ENCODE data around the gene COL3A1.

COL3A1 gene

DNA sequence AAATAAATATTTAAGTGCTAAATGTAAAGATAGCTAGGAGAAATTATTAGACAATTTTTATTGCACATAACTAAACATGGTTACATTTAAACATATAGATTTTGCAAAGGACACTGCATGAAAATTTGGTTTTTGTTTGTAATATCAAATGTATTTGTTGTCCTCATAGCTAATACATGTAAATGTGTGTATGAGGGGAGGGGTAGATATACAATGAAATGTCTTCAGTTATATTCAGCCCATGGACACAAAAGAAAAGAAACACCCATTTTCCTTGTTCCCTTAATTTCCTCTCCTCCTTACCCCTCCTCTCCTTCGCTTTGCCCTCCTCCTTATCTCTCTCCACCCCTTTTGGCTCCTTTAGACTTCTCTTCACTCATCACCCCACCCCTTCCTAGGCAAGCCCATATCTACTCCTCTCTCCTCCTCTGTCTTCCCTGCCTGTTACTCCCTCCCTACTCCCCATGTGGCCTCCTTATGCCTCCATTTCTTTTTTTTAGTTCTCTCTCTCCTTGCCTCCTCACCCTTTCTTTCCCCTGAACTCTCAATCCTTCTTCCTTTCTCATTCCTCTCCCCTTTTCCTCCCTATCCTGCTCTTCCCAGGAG lies 1.4 kb downstream of the COL3A1 start:
- DNase-seq (ENCODE audit: low read depth) = peak; percentile 97

GRCh38 chr2:188976545-188977268 lies 2.5 kb downstream of the COL3A1 start:
- peak; percentile 73 for DNase-seq (ENCODE audit: low read depth)

- DNase-seq (ENCODE audit: low read depth) = no peak
These were observed 3.1 kb downstream of the COL3A1 start for GRCh38 chr2:188977317-188977716.

- DNase-seq (ENCODE audit: low read depth) = peak; percentile 66
These were observed 4.3 kb downstream of the COL3A1 start for GRCh38 chr2:188978291-188979081.

DNA sequence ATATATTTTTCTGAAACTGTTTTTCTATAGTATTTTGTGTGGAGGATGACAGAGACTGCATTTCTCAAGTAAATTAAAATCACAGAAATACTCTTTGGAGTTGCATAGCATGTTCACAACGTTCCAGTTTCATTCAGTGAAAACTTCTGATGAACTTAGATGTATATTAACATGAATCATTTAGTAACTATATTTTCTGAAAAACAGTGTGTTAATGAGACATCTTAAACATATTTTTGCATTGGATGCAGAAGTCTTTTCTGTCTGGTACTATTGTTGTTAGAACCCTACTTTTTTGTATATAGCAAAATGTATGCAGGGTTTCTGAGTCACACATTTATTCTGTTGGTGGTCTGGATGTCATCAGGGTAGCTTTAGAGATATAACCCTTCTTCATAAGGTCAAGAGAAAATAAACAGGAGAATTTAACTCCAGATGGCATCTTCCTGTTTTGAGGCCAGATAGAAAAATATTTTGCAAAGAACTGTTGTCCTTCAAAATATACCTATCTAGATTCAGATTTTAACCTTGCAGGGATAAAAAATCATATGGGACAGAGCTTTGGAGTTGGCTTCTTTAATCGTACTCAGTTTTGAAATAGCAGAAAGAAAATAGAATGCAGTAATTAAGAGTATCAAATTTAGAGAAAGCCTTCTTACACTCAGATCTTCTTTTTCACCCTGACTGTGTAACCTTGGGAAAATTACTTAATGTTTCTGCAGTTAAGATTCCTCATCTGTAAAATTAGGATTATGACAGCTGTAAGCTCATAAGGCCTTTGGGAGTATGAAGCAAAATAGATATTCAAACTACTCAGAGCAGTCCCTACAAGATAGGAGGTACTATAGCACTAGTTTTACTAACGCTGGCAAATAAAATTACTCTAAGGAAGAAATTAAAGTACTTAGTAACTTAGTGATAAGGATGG lies 5.3 kb downstream of the COL3A1 start:
- DNase-seq (ENCODE audit: low read depth) = no peak

GRCh38 chr2:188983427-188984064 lies 9.4 kb downstream of the COL3A1 start:
- no peak for DNase-seq (ENCODE audit: low read depth)

DNA sequence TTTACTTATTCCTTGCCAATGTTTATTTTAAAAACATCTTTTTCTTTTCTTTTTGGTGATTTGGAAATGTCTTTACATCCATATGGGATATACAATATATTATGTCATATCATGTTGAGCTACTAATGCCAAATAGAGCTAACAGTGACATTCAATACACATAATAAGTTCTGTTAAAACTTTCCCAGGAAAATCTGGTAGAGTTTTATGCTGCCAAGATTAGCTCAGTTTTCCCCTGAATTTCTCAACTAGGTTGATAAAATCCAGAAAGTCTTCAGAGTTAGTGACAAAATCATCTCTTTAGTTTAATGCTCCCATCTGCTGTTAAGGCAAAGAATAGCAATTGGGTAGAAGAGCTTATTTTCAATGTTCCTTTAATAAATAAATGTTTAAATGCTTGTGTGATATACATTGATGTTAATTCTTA lies 9.9 kb downstream of the COL3A1 start:
- peak; percentile 65 for DNase-seq (ENCODE audit: low read depth)

DNA sequence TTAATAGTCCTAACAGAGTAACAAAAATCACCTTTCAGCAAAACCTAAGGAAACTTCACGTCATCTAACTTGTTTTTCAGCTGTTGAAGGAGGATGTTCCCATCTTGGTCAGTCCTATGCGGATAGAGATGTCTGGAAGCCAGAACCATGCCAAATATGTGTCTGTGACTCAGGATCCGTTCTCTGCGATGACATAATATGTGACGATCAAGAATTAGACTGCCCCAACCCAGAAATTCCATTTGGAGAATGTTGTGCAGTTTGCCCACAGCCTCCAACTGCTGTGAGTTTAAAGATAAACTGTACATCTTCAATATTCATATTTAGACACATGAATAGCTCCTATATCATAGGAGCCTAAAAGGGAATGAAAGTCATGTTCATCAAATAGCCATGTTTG lies 10.5 kb downstream of the COL3A1 start:
- peak; percentile 81 for DNase-seq (ENCODE audit: low read depth)

GRCh38 chr2:188986839-188987238 lies 12.7 kb downstream of the COL3A1 start:
- no peak for DNase-seq (ENCODE audit: low read depth)

GRCh38 chr2:188993247-188993646 lies 19.1 kb downstream of the COL3A1 start:
- DNase-seq (ENCODE audit: low read depth) = no peak

DNA sequence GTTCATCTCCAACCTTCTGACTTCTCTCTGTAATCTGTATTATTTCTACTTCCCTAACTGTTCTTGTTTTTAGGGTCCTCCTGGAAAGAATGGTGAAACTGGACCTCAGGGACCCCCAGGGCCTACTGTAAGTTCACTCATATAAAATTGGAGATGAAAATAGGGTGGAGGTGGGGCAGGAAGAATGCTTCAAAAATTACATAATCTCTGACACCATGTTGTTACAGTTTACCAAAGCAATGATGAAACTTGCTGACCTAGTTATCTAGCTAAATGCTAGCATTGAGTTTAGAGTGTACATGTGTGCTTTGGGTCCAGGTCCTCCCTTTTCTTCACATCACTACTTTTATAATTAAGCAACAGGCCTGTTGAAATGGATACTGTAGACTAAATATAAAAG lies 23.1 kb downstream of the COL3A1 start:
- DNase-seq (ENCODE audit: low read depth) = no peak

GRCh38 chr2:189000221-189000620 lies 26.0 kb downstream of the COL3A1 start:
- DNase-seq (ENCODE audit: low read depth) = no peak

- no peak for DNase-seq (ENCODE audit: low read depth)
These were observed 27.9 kb downstream of the COL3A1 start for GRCh38 chr2:189002079-189002478.

DNA sequence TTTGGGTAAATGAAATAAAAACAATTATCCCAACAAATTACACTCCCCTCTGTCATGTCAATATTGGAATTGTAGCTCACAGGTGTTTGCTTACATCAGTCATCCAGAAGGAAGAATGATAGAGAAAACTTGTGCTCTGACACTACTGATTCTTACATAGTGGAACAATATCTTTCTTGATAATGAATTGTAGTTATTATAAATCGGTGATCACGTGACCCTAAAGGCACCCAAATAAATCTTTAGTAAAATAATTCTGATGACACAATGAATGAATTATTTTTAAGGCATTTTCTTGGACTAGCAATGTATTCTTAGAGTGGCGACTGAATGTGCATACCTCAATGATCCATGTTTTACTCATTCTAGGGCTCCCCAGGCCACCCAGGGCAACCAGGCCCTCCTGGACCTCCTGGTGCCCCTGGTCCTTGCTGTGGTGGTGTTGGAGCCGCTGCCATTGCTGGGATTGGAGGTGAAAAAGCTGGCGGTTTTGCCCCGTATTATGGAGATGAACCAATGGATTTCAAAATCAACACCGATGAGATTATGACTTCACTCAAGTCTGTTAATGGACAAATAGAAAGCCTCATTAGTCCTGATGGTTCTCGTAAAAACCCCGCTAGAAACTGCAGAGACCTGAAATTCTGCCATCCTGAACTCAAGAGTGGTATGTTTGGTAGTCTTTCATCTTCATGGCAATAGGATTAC lies 34.5 kb downstream of the COL3A1 start:
- DNase-seq (ENCODE audit: low read depth) = no peak

DNA sequence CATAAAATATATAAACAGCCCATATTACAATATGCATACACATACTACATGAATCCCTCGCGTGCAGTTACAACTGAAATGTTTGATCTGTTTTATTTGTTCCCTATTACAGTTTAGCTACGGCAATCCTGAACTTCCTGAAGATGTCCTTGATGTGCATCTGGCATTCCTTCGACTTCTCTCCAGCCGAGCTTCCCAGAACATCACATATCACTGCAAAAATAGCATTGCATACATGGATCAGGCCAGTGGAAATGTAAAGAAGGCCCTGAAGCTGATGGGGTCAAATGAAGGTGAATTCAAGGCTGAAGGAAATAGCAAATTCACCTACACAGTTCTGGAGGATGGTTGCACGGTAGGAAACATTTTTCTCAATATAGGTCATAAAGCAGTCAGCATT lies 36.4 kb downstream of the COL3A1 start:
- no peak for DNase-seq (ENCODE audit: low read depth)

DNA sequence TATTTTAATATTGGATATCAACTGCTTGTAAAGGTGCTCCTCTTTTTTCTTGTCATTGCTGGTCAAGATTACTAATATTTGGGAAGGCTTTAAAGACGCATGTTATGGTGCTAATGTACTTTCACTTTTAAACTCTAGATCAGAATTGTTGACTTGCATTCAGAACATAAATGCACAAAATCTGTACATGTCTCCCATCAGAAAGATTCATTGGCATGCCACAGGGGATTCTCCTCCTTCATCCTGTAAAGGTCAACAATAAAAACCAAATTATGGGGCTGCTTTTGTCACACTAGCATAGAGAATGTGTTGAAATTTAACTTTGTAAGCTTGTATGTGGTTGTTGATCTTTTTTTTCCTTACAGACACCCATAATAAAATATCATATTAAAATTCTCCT lies 38.2 kb downstream of the COL3A1 start:
- no peak for DNase-seq (ENCODE audit: low read depth)

DNA sequence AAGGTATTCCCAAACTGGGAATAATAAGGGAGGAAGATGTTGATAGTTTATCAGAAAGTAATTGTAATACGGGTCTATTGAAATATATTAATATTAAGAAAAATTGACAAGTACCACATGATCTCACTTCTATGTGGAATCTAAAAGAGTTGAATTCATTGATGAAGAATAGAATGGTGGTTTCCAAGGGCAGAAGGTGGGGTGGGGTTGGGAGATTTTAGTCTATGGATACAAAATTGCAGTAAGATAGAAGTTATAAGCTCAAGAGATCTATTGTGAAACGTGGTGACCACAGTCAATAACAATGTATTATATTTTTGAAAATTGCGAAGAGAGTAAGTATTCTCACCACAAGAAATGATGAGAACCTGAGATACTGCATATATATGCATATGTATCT lies 38.9 kb downstream of the COL3A1 start:
- no peak for DNase-seq (ENCODE audit: low read depth)

- peak; percentile 42 for DNase-seq (ENCODE audit: low read depth)
These were observed 39.7 kb downstream of the COL3A1 start for GRCh38 chr2:189013671-189014448.

DNA sequence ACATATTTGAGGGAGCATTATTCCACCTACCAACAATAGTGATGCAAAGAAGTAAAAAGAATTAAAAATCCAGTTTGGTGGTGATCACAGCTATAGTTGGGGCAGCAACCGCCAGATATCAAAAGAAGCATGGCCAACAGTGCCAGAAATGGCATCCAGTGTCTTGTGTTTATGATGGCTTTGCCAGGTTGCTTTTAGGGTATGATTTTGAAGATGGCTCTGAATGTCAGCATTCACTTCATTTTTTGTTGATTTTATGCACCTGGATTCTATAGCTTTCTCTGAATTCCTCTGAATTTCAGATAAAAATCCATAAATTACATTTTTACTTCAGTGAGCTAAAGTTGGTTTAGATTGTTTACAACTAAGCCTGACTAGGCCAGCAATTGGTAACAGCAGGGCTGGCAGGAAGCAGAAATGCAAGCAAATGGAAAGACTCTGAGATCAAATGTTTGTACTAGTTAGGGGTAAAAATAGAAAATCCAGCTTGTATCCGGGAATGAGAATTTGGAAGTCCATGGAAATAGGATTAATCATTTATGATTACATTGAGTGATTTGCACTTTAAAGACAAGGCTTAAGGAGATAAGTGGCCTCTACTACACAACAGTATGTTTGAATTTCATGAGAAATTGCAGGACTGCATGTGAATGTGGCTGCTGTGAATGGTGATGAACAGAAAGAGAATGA lies 40.4 kb downstream of the COL3A1 start:
- DNase-seq (ENCODE audit: low read depth) = peak; percentile 43

Data from fibroblast of the conjunctiva (primary cell).